ENCODE measurements around the gene CDS2. TPM values are rescaled to one million over a fixed set of nuclear protein-coding genes. Genes with fewer than 3 reads are reported as not detected.

CDS2 gene
- total and polyA plus RNA-seq, 10 of the 15 experiments (the other 5 are each of a cell fraction or from before 2014, with no cell fraction given): 11.5 to 94.7 (median 23.1) TPM

GRCh38 chr20:5161536-5162164 is 34.8 kb downstream of the CDS2 start:
- Histone ChIP-seq H3K9ac (ENCODE audit: control insufficient read depth, insufficient read depth, low read length) (no peak overlapping the region), H3K36me3 (ENCODE audit: control insufficient read depth in 2 of 2, insufficient read depth in 2 of 2, low read length in 1 of 2) (no peaks in the 10 kb centered on the region), H3K4me3 (no peak overlapping the region), H3K79me2 (ENCODE audit: control insufficient read depth, insufficient read depth, low read length) (no peaks in the 10 kb centered on the region; the same call in none of the 2 replicates), H3K4me1 (ENCODE audit: control insufficient read depth, insufficient read depth, low read length) (no peaks in the 10 kb centered on the region), H4K20me1 (ENCODE audit: control insufficient read depth, insufficient read depth) (no peaks in the 10 kb centered on the region; the same call in 1 of the 2 replicates), H2AFZ (ENCODE audit: control insufficient read depth, low read depth, low read length) (no peak overlapping the region), H3K27ac (ENCODE audit: control insufficient read depth, insufficient read depth) (no peak overlapping the region), H3K27me3 (replicated peaks in 1 of 2; ENCODE audit: control insufficient read depth in 2 of 2, insufficient read depth in 2 of 2, low read length in 1 of 2) (no peaks in the 10 kb centered on the region), H3K9me3 (replicated peaks; ENCODE audit: control insufficient read depth, insufficient read depth, low read length) (no peaks in the 10 kb centered on the region), H3K4me2 (ENCODE audit: control insufficient read depth, insufficient read depth) (no peak overlapping the region)
- ATAC-seq (no peak), FAIRE-seq (no peak), DNase-seq (ENCODE audit: low read depth, low spot score) (no peak)
- ChIA-PET RAD21 (ENCODE audit: unreplicated experiment) (no interaction called here), SMC1A (ENCODE audit: uncharacterized antibody, unreplicated experiment) (interaction anchor here (1.1 to 1.4 kb wide), 2 partner anchors 10 to 35 kb away, joined by 3 to 4 read pairs; partner anchors contain the start of gene CDS2), POLR2A (interaction anchor here (1.0 kb wide), 1 partner anchor 10 kb away, joined by 3 read pairs; no protein-coding TSS in a partner anchor), CTCF (no interaction called here)
- intact Hi-C loops (cut with micrococcal nuclease; ENCODE audit: unreplicated experiment): no loop called here
- no TSS peak for BruUV-seq (replicated peaks)
- TF ChIP-seq RELA (IDR thresholded peaks at IDR 0.05; ENCODE audit: borderline replicate concordance, partially characterized antibody) (no peak), SMAD1 (IDR thresholded peaks at IDR 0.05; ENCODE audit: low read depth, partially characterized antibody) (no peak), BCL11A (IDR thresholded peaks at IDR 0.05; ENCODE audit: low read depth, low read length) (no peak), POLR2AphosphoS2 (IDR thresholded peaks at IDR 0.05; ENCODE audit: low read depth, low read length) (no peak), CBX3 (IDR thresholded peaks at IDR 0.05; ENCODE audit: borderline replicate concordance, low read depth) (no peak), EGR1 (IDR thresholded peaks at IDR 0.05; ENCODE audit: borderline replicate concordance in 1 of 2, low read depth in 2 of 2, low read length in 2 of 2) (no peak), TAF1 (IDR thresholded peaks at IDR 0.05; ENCODE audit: borderline replicate concordance, low read depth, low read length) (no peak), BCL3 (IDR thresholded peaks at IDR 0.05; ENCODE audit: borderline replicate concordance, insufficient read depth, low read depth, low read length, poor library complexity, severe bottlenecking) (no peak), YBX1 (IDR thresholded peaks at IDR 0.05) (no peak), BACH1 (IDR thresholded peaks at IDR 0.05; ENCODE audit: borderline replicate concordance) (no peak), SPI1 (IDR thresholded peaks at IDR 0.05; ENCODE audit: borderline replicate concordance, insufficient read depth, low read depth, low read length) (no peak), CREM (IDR thresholded peaks at IDR 0.05; ENCODE audit: low read depth) (no peak), TARDBP (IDR thresholded peaks at IDR 0.05; ENCODE audit: borderline replicate concordance) (no peak), SMAD5 (IDR thresholded peaks at IDR 0.05; ENCODE audit: low read depth) (no peak), SRF (IDR thresholded peaks at IDR 0.05; ENCODE audit: low read depth in 2 of 2, low read length in 2 of 2) (no peak), ZNF274 (IDR thresholded peaks at IDR 0.05; ENCODE audit: insufficient read depth, insufficient read length) (no peak)
- TF ChIP-seq, protein P1, sequence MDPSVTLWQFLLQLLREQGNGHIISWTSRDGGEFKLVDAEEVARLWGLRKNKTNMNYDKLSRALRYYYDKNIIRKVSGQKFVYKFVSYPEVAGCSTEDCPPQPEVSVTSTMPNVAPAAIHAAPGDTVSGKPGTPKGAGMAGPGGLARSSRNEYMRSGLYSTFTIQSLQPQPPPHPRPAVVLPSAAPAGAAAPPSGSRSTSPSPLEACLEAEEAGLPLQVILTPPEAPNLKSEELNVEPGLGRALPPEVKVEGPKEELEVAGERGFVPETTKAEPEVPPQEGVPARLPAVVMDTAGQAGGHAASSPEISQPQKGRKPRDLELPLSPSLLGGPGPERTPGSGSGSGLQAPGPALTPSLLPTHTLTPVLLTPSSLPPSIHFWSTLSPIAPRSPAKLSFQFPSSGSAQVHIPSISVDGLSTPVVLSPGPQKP (IDR thresholded peaks at IDR 0.05; ENCODE audit: low read depth, low read length): no peak
- 99% methylated on average over 6 of the region's 6 CpGs for WGBS (ENCODE audit: insufficient coverage, insufficient replicate concordance, low lambda C conversion rate, missing lambda C conversion rate)
- in situ Hi-C loops (cut with MboI): no loop called here

All from GM12878 (cell line).